Hindlimb muscle (tissue), 1 donor: ENCODE measurements around the gene GLB1L. TPM values are rescaled to one million over a fixed set of nuclear protein-coding genes. Genes with fewer than 3 reads are reported as not detected.
"Not testable (repeated sequence)": the region's sequence is repeated elsewhere in the genome, so short reads cannot be mapped to it uniquely, and the experiment has no call there.

Experiments
- DNase-seq: peaks from one replicate; pipeline ENCODE4 v3.0.0-alpha.2; 2013
- polyA plus RNA-seq: library from polyadenylated mRNA; unstranded; fragments of 120-200 nt; gene quantifications from one replicate; pipeline ENCODE4 v1.2.1, GENCODE V29; 2013; ENCODE audit not compliant: insufficient read length

The GLB1L gene
- polyA plus RNA-seq, result 4.4 TPM

GRCh38 chr2:219245148-219245898 lies at the start of gene GLB1L, which contains the start of gene STK16:
TSS of gene GLB1L (minus strand) at chr2:219245444. CDS start at chr2:219243573, 1,871 bp downstream.
TSS of gene STK16 (plus strand) at chr2:219245479. CDS start at chr2:219246000, 521 bp downstream.
- DNase-seq, result peak; percentile 94

GRCh38 chr2:219294356-219295351 lies 49.4 kb upstream of the GLB1L start:
- DNase-seq, result peak; percentile 90

GRCh38 chr2:219293736-219294231 lies 48.5 kb upstream of the GLB1L start:
- DNase-seq, result no peak

GRCh38 chr2:219292616-219293015 lies 47.4 kb upstream of the GLB1L start:
- no peak for DNase-seq

GRCh38 chr2:219291910-219292490 lies 46.8 kb upstream of the GLB1L start:
- no peak for DNase-seq

GRCh38 chr2:219291394-219291793 lies 46.1 kb upstream of the GLB1L start:
- DNase-seq, result no peak

GRCh38 chr2:219290381-219291171 lies 45.3 kb upstream of the GLB1L start:
- no peak for DNase-seq

GRCh38 chr2:219289537-219290361 lies 44.5 kb upstream of the GLB1L start:
- DNase-seq, result peak; percentile 90

- DNase-seq, result no peak
Measured at GRCh38 chr2:219289195-219289536, 43.9 kb upstream of the GLB1L start.

GRCh38 chr2:219287580-219288265 lies 42.5 kb upstream of the GLB1L start:
- DNase-seq, result no peak

- not testable (repeated sequence) for DNase-seq
Measured at GRCh38 chr2:219287116-219287440, 41.8 kb upstream of the GLB1L start.

GRCh38 chr2:219286436-219287115 lies 41.3 kb upstream of the GLB1L start:
- DNase-seq, result no peak

- peak; percentile 71 for DNase-seq
Measured at GRCh38 chr2:219285894-219286425, 40.7 kb upstream of the GLB1L start.

- DNase-seq, result peak; percentile 46
Measured at GRCh38 chr2:219285373-219285735, 40.1 kb upstream of the GLB1L start.

- DNase-seq, result no peak
Measured at GRCh38 chr2:219284501-219285372, 39.5 kb upstream of the GLB1L start.

GRCh38 chr2:219282943-219283581 lies 37.8 kb upstream of the GLB1L start:
- no peak for DNase-seq

GRCh38 chr2:219282375-219282774 lies 37.1 kb upstream of the GLB1L start:
- DNase-seq, result no peak

- DNase-seq, result no peak
Measured at GRCh38 chr2:219281588-219281987, 36.3 kb upstream of the GLB1L start.
